Epidermal melanocyte (primary cell): ENCODE measurements around the gene CSH1.
"Not testable (repeated sequence)": the region's sequence is repeated elsewhere in the genome, so short reads cannot be mapped to it uniquely, and the experiment has no call there.

Experiments used
- DNase-seq: peaks from one replicate; pipeline ENCODE4 v3.0.0; 2011; ENCODE audit warnings: low spot score; ENCODE audit not compliant: insufficient read length

Gene CSH1

DNA sequence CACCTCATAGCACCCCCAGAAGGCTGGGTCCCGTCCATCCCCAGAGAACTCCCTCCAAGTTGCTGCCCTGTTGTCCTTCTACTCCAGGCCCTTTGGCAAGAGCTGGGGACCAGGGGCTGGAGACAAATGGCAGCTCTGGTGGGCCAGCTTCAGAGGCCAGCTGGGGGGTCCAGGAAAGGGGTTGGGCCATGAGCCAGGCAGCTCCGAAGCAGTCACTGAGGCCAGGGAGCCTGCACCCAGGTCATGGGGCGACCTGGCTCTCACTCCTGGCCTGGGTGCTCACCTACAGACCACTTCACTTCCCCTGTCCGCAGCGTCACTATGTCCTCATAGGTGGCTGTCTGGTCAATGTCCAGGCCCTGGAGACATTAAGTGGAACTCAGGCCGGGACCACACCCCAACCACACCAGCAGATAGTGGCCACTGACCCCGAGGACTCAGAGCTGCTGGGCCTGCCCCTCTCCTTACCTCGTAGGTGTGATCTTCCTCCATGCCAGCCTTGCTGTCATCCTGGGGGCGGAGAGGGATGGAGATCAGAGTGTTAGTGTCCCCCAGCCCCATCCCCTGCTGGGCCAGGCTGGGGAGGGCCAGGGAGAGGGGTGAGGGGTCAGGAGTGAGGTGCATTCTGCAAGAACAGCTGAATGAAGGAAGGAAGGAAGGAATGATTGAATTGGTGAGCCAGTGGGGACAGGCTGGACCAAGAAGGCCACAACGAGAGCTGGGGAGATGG, 32.8 kb upstream of the CSH1 start:
- DNase-seq, result peak; percentile 4

- DNase-seq, result peak; percentile 4
These were observed 31.8 kb upstream of the CSH1 start for GRCh38 chr17:63928172-63928666.

DNA sequence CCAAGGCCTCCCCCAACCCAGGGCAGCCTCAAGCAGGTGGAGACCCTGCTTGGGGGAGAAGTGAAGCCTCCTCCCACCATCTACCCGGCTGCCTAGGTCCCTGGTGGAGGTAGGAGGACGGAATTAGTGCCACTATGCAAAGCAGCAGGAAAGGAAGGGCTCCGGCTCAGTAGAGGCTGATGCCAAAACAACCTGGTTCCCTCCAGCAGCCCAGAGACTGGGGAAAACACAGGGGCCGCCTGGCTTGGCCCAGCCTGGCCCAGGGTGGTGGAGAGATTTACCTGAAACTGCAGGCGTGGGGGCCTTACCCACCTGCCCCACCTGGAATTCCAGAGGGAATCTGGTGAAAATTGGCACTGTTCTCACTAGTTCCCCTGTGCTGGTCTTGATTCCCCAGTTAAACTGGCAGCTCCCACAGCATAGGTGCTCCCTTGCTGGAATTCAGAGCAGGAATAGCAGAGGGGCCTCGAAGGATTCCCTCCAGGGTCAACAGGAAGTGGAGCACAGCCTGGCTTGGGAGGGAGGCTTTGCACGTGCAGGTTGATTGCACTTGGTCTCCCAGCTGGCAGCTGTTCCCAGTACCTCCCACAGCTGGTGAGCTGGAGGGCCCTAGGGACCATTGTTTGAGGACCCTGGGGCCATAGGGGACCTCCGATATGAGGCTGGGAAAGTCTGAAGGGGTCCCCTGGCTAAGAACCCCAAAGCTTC, 31.2 kb upstream of the CSH1 start:
- DNase-seq, result peak; percentile 3

GRCh38 chr17:63926164-63926563, 29.8 kb upstream of the CSH1 start:
- DNase-seq, result peak; percentile 5

DNA sequence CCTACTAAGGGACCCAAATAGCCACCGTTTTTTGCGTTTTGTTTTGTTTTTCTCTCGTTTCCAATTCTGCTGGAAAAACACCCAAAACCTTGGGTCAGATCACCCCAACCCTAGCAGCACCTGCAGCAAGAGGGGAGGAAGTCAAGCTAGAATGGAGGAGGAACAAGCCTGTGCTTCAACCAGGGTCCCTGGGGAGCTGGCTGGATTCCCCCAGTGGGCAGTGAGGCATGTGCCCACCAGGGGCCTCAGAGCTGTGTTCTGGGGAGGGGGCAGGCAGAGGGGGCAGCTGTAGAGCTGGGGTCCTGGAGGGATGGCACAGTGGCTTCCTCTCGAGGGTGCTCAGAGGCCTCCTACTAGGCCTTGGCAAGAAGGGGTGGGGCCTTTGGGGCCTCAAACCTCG, 29.2 kb upstream of the CSH1 start:
- DNase-seq, result peak; percentile 1

GRCh38 chr17:63922402-63922801, 26.0 kb upstream of the CSH1 start:
- not testable (repeated sequence) for DNase-seq

- DNase-seq, result not testable (repeated sequence)
These were observed 24.4 kb upstream of the CSH1 start for GRCh38 chr17:63920779-63921178.

DNA sequence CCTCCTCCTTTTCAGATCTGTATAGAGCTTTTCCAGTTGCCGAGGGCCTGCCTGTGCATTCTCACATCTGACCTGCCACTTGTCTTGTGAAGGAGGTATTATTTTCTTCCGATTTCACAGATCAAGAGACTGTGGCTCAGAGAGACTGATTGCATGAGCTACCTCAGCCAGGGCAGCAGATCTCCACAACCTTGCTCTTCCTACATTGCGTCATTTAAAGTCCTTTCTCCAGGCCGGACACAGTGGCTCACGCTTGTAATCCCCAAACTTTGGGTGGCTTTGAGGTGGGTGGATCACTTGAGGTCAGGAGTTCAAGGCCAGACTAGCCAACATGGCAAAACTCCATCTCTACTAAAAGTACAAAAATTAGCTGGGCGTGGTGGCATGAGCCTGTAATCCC, 23.7 kb upstream of the CSH1 start:
- not testable (repeated sequence) for DNase-seq

GRCh38 chr17:63919311-63919723, 22.9 kb upstream of the CSH1 start:
- peak; percentile 81 for DNase-seq

DNA sequence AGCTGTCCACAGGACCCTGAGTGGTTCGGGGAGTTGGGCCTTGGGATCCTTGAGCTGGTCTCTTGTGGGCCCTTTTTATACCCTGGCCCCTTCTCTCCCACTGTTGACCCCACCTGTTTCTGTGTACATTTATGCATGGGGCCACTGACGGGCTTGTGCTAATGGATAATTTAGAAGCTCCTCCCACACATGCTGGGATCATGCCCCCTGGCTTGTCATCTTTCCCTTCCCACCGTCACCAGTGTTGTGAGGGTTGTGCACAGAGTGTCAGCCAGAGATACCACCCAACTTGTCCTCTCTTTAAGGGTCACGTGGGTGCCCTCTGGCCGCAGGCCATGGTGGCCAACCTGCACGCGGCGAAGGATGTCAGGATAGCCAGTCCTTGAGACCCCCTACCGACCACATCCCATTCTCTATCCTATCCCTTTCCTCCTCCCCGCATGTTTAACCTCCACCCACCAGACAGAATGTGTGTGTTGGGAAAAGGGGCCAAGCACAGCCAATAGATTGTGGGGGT, 22.5 kb upstream of the CSH1 start, which contains the start of gene GH1:
GH1 (minus strand) TSS at position 51 of the 517 bp plus-strand sequence. CDS start 63 bp downstream, outside the sequence.
- DNase-seq, result not testable (repeated sequence)

GRCh38 chr17:63918305-63918704, 21.9 kb upstream of the CSH1 start:
- no peak for DNase-seq

DNA sequence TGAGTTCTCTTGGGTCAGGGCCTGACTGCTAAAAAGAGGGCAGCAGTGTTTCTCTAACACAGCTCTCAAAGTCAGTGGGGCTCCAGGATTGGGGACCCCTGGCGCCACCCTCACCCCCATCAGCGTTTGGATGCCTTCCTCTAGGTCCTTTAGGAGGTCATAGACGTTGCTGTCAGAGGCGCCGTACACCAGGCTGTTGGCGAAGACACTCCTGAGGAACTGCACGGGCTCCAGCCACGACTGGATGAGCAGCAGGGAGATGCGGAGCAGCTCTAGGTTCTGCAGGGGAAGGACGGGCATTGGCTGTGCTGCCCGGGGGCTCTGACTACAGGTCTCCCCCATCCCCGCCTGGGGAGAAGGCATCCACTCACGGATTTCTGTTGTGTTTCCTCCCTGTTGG, 21.3 kb upstream of the CSH1 start:
- DNase-seq, result no peak

- DNase-seq, result not testable (repeated sequence)
These were observed 20.8 kb upstream of the CSH1 start for GRCh38 chr17:63917206-63917605.

GRCh38 chr17:63916566-63917185, 20.3 kb upstream of the CSH1 start:
- no peak for DNase-seq

DNA sequence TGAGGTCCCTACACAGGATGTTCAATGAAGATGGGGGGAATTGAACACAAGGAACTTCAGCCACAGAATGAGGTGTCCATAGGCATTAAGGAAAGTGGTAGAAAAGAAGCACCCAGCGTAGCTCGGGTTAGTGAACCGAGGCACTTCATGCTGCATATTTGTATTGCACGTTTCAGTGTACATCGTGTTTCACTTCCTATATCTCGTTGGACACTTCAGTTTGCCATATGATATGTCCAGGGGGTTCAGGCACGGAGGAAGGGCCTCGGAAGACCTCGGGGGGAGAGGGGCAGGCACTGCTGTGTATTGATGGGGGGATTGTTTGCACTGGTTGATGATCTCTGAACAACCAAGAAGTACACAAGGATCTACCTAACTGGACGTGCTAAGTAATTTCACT, 19.4 kb upstream of the CSH1 start:
- DNase-seq, result not testable (repeated sequence)

DNA sequence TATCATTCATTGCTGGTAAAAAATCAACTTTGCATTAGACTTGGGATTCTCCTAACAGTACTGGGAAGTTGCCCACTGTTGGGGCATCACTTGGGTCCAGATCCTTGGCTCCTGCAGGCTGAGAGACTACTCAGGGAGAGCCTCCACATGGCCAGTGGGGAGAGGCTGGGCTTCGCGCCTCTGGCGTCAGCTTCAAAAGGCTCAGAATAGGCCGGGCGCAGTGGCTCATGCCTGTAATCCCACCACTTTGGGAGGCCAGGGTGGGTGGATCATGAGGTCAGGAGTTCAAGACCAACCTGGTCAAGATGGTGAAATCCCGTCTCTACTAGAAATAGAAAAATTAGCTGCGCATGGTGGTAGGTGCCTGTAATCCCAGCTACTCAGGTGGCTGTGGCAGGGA, 18.1 kb upstream of the CSH1 start:
- DNase-seq, result no peak

- DNase-seq, result no peak
These were observed 15.3 kb upstream of the CSH1 start for GRCh38 chr17:63911657-63912100.

DNA sequence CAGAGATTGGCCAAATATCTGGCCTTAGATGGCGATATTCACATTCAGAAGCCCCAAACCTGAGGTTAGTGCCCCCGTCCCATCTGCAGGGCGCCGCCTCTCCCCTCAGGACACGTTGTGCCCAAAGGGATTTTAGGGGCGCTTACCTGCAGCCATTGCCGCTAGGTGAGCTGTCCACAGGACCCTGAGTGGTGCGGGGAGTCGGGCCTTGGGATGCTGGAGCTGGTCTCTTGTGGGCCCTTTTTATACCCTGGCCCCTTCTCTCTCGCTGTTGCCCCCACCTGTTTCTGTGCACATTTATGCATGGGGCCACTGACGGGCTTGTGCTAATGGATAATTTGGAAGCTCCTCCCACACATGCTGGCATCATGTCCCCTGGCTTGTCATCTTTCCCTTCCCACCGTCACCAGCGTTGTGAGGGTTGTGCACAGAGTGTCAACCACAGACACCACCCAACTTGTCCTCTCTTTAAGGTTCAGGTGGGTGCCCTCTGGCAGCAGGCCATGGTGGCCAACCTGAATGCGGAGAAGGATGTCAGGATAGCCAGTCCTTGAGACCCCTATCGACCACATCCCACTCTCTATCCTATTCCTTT, 14.8 kb upstream of the CSH1 start, which contains the start of gene CSHL1:
CSHL1 (minus strand) TSS at position 218 of the 595 bp plus-strand sequence; CDS start at position 156, 62 bp downstream.
- no peak for DNase-seq

DNA sequence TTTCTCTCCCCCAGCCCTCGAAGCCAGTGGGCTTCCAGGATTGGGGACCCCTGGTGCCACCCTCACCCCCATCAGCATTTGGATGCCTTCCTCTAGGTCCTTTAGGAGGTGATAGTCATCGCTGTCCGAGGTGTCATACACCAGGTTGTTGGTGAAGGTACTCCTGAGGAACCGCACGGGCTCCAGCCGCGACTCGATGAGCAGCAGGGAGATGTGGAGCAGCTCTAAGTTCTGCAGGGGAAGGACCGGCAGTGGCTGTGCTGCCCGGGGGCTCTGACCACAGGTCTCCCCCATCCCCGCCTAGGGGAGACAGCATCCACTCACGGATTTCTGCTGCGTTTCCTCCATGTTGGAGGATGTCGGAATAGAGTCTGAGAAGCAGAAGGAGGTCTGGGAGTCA, 13.7 kb upstream of the CSH1 start:
- no peak for DNase-seq

DNA sequence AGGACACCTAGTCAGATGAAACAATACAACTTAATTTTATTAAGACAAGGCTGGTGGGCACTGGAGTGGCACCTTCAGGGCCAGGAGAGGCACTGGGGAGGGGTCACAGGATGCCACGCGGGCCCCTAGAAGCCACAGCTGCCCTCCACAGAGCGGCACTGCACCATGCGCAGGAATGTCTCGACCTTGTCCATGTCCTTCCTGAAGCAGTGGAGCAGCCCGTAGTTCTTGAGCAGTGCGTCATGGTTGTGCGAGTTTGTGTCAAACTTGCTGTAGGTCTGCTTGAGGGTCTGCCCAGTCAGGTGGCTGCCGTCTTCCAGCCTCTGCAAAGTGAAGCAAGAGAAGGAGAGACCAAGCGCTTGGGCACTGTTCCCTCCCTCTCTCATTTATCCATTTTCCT, 13.2 kb upstream of the CSH1 start:
- not testable (repeated sequence) for DNase-seq

GRCh38 chr17:63907161-63907778, 10.9 kb upstream of the CSH1 start:
- DNase-seq, result not testable (repeated sequence)
